Hepatocyte (in vitro differentiated cells): ENCODE results near the gene RFX7. TPM values are rescaled to one million over a fixed set of nuclear protein-coding genes. Genes with fewer than 3 reads are reported as not detected.
A peak's percentile ranks its signal among the peaks of the same experiment; 100 is the strongest.

Source experiments
- DNase-seq: peaks from one replicate; pipeline ENCODE4 v3.0.0-alpha.2; 2016; ENCODE audit warnings: low spot score
- H2AFZ ChIP-seq: fragments of 200-600 bp; sonication (generic); 2 replicates; pipeline ENCODE4 v1.6.0; 2016; ENCODE audit warnings: antibody characterized with exemption, mild to moderate bottlenecking
- H3K27ac ChIP-seq: fragments of 200-600 bp; sonication (generic); 2 replicates; pipeline ENCODE4 v1.5.1; 2016; ENCODE audit warnings: mild to moderate bottlenecking
- H3K27me3 ChIP-seq: fragments of 200-600 bp; sonication (generic); 2 replicates; pipeline ENCODE4 v1.6.1; 2016
- H3K36me3 ChIP-seq: fragments of 200-600 bp; sonication (generic); replicated peaks from 2 replicates; pipeline ENCODE4 v1.5.1; 2016; ENCODE audit warnings: low read depth; ENCODE audit not compliant: insufficient read depth
- H3K4me1 ChIP-seq: fragments of 200-600 bp; sonication (generic); 2 replicates; pipeline ENCODE4 v1.5.1; 2016; ENCODE audit warnings: mild to moderate bottlenecking, moderate library complexity; ENCODE audit not compliant: insufficient read depth
- H3K4me2 ChIP-seq: fragments of 200-600 bp; sonication (generic); 2 replicates; pipeline ENCODE4 v1.6.0; 2016
- H3K4me3 ChIP-seq: fragments of 200-600 bp; sonication (generic); 2 replicates; pipeline ENCODE4 v1.5.1; 2016; ENCODE audit warnings: mild to moderate bottlenecking
- H3K79me2 ChIP-seq: fragments of 200-600 bp; sonication (generic); 2 replicates; pipeline ENCODE4 v1.6.0; 2017; ENCODE audit warnings: mild to moderate bottlenecking
- H3K9me2 ChIP-seq: fragments of 200-600 bp; sonication (generic); replicated peaks from 2 replicates; pipeline ENCODE4 v1.6.0; 2017; ENCODE audit warnings: mild to moderate bottlenecking; ENCODE audit not compliant: insufficient read depth
- H3K9me3 ChIP-seq: fragments of 200-600 bp; sonication (generic); 2 replicates; pipeline ENCODE4 v1.5.1; 2016; ENCODE audit warnings: low read depth, mild to moderate bottlenecking
- H4K20me1 ChIP-seq: fragments of 200-600 bp; sonication (generic); 2 replicates; pipeline ENCODE4 v1.6.0; 2016; ENCODE audit warnings: mild to moderate bottlenecking; ENCODE audit not compliant: insufficient read depth, poor library complexity, severe bottlenecking
- CTCF ChIP-seq: fragments of 200-600 bp; sonication (generic); IDR thresholded peaks from 2 replicates; pipeline ENCODE4 v1.5.1; 2016; ENCODE audit warnings: antibody characterized with exemption, mild to moderate bottlenecking; ENCODE audit not compliant: poor library complexity
- EZH2 ChIP-seq: fragments of 200-600 bp; sonication (generic); IDR thresholded peaks from 2 replicates; pipeline ENCODE4 v1.6.1; 2016; ENCODE audit warnings: antibody characterized with exemption, mild to moderate bottlenecking, borderline replicate concordance
- EZH2phosphoT487 ChIP-seq: fragments of 200-600 bp; sonication (generic); IDR thresholded peaks from one replicate; pipeline ENCODE4 v1.6.1; 2018; ENCODE audit warnings: antibody characterized with exemption, mild to moderate bottlenecking, low read depth, moderate library complexity; ENCODE audit not compliant: unreplicated experiment, severe bottlenecking
- WGBS: methylation state at CpG from one replicate; pipeline ENCODE4 v1.1.6; 2016; ENCODE audit warnings: low lambda C conversion rate; ENCODE audit errors: missing lambda C conversion rate; 5-methylcytosine and 5-hydroxymethylcytosine counted together
- polyA plus RNA-seq: library from polyadenylated mRNA; unstranded; fragments of >200 nt; fragmentation: Nextera tagmentation; extraction: Ambion mirVana; gene quantifications from 2 replicates; pipeline ENCODE4 v1.2.1, GENCODE V29; 2016
- small RNA-seq: library from RNA; depleted of rRNA; stranded (forward); fragments of <200 nt; gene quantifications from one replicate; pipeline ENCODE3, GENCODE V24; 2014
- total RNA-seq: library from RNA; depleted of rRNA; stranded (reverse); fragments of >200 nt; gene quantifications from 2 replicates; pipeline ENCODE4 v1.2.3, GENCODE V29; 2014

RFX7 gene
- total and polyA plus RNA-seq, 2 experiments from 2014 or later: 4.3 to 8.3 TPM

GRCh38 chr15:56038707-56039106 lies 205.0 kb downstream of the RFX7 start:
- no peaks in the 10 kb centered on the region for H3K9me2 ChIP-seq
- no peak overlapping the region for H3K4me2 ChIP-seq
- H3K27ac ChIP-seq: peak overlapping the region; percentile 89
- no peak overlapping the region for H3K4me3 ChIP-seq
- DNase-seq: no peak
- H3K36me3 ChIP-seq: no peaks in the 10 kb centered on the region
- H3K27me3 ChIP-seq: no peaks in the 10 kb centered on the region
- TF ChIP-seq EZH2phosphoT487 (no peak), CTCF (no peak), EZH2 (no peak)
- H3K9me3 ChIP-seq: no peaks in the 10 kb centered on the region
- WGBS: 90% methylated on average over 4 of the region's 4 CpGs
- no peaks in the 10 kb centered on the region for H4K20me1 ChIP-seq
- H3K4me1 ChIP-seq: peaks cover 50% of the 10 kb centered on the region
- no peak overlapping the region for H2AFZ ChIP-seq
- H3K79me2 ChIP-seq: no peaks in the 10 kb centered on the region

- Histone ChIP-seq H3K36me3 (no peaks in the 10 kb centered on the region), H4K20me1 (no peaks in the 10 kb centered on the region), H3K27ac (peak overlapping the region; percentile 89), H3K4me1 (peaks cover 44% of the 10 kb centered on the region), H2AFZ (no peak overlapping the region), H3K4me3 (no peak overlapping the region), H3K9me2 (no peaks in the 10 kb centered on the region), H3K27me3 (no peaks in the 10 kb centered on the region), H3K79me2 (no peaks in the 10 kb centered on the region), H3K9me3 (no peaks in the 10 kb centered on the region), H3K4me2 (no peak overlapping the region)
- 74% methylated on average over 3 of the region's 3 CpGs for WGBS
- TF ChIP-seq EZH2 (no peak), EZH2phosphoT487 (no peak), CTCF (no peak)
- DNase-seq: no peak
Observed at GRCh38 chr15:56038015-56038414, 205.7 kb downstream of the RFX7 start.

Small RNA genes within 50 kb of the gene (small RNA-seq; reads per million reads assigned to genes)
- gene CD24P2 (not detected), gene RNU6-1287P (not detected)

Other genes with a start within 250 kb of the RFX7 start
- 7.4 and 9.0 TPM in 2 replicates for gene TEX9, start 121.5 kb upstream of the RFX7 start, total RNA-seq
- 2.6 and 3.6 TPM in 2 replicates for gene TEX9, start 121.5 kb upstream of the RFX7 start, polyA plus RNA-seq
- gene MNS1, start 221.3 kb upstream of the RFX7 start, total RNA-seq: 0.60 and 0.70 TPM in 2 replicates
- gene MNS1, start 221.3 kb upstream of the RFX7 start, polyA plus RNA-seq: 1.1 and 1.2 TPM in 2 replicates